Endodermal cell (in vitro differentiated cells): ENCODE results near the gene RAB9A. TPM values are rescaled to one million over a fixed set of nuclear protein-coding genes. Genes with fewer than 3 reads are reported as not detected.

Experiments
- DNase-seq: peaks from one replicate; pipeline ENCODE4 v3.0.0-alpha.2; 2017
- H3K27ac ChIP-seq: 2 replicates; pipeline ENCODE4 v1.5.1; 2013; ENCODE audit warnings: mild to moderate bottlenecking, low read depth, low read length, moderate library complexity
- H3K27me3 ChIP-seq: 2 replicates; pipeline ENCODE4 v1.6.1; 2013; ENCODE audit warnings: mild to moderate bottlenecking, low read length, moderate library complexity; ENCODE audit not compliant: insufficient read depth, control insufficient read depth, poor library complexity, severe bottlenecking
- H3K36me3 ChIP-seq: 2 replicates; pipeline ENCODE4 v1.7.0; 2013; ENCODE audit warnings: mild to moderate bottlenecking, low read length, moderate library complexity; ENCODE audit not compliant: control insufficient read depth, insufficient read depth
- H3K4me1 ChIP-seq: one replicate; pipeline ENCODE4 v1.7.0; 2013; ENCODE audit warnings: low read length; ENCODE audit not compliant: control insufficient read depth, insufficient read depth
- H3K4me3 ChIP-seq: 2 replicates; pipeline ENCODE4 v1.5.1; 2013; ENCODE audit warnings: mild to moderate bottlenecking, low read length, moderate library complexity
- H3K9ac ChIP-seq: 2 replicates; pipeline ENCODE4 v1.6.1; 2013; ENCODE audit warnings: mild to moderate bottlenecking, low read length, moderate library complexity; ENCODE audit not compliant: poor library complexity, severe bottlenecking; ENCODE audit errors: extremely low read depth
- H3K9me3 ChIP-seq: 2 replicates; pipeline ENCODE4 v1.6.1; 2013; ENCODE audit warnings: mild to moderate bottlenecking, low read length, moderate library complexity; ENCODE audit not compliant: control insufficient read depth
- H3K27ac Mint-ChIP-seq: 2 replicates; pipeline ENCODE4 v1.8.0; 2020; ENCODE audit warnings: mixed read lengths
- H3K27me3 Mint-ChIP-seq: 2 replicates; pipeline ENCODE4 v1.8.0; 2021; ENCODE audit warnings: mild to moderate bottlenecking, mixed read lengths; ENCODE audit not compliant: insufficient read depth
- H3K36me3 Mint-ChIP-seq: 2 replicates; pipeline ENCODE4 v1.8.0; 2020; ENCODE audit warnings: low read depth, mixed read lengths
- H3K4me1 Mint-ChIP-seq: 2 replicates; pipeline ENCODE4 v1.8.0; 2020; ENCODE audit warnings: mixed read lengths
- H3K4me3 Mint-ChIP-seq: 2 replicates; pipeline ENCODE4 v1.8.0; 2020; ENCODE audit warnings: mild to moderate bottlenecking, moderate library complexity, mixed read lengths
- H3K9me3 Mint-ChIP-seq: 2 replicates; pipeline ENCODE4 v1.8.0; 2020; ENCODE audit warnings: mild to moderate bottlenecking, mixed read lengths
- WGBS, 2 experiments: methylation state at CpG; one replicate each; pipeline versions ENCODE4 v1.1.5 to v1.1.7; 2013; ENCODE audit warnings: missing lambda C conversion rate in 2 of 2, mixed read lengths in 1 of 2; ENCODE audit not compliant: insufficient coverage in 1 of 2, insufficient read length in 1 of 2; 5-methylcytosine and 5-hydroxymethylcytosine counted together
- total RNA-seq, 2 donors: library from RNA; stranded (reverse); fragmentation: NEBNext Ultra II Directional in 1 of 2; extraction: Animal tissue kit (Norgen Biotek cat#: 25700) in 1 of 2; gene quantifications; 2 replicates in 1 of 2; 3 replicates in 1 of 2; pipeline ENCODE4 v1.2.1, GENCODE V29; 2021
- TF ChIP-seq, protein P1 (sequence below): fragments of 200-600 bp; sonication (generic); conservative IDR thresholded peaks from 2 replicates; pipeline ENCODE4 v1.5.0; 2021; ENCODE audit warnings: antibody characterized with exemption, mild to moderate bottlenecking

RAB9A gene
- total RNA-seq, 2 donors from 2014 or later: 22.3 to 28.0 TPM

DNA sequence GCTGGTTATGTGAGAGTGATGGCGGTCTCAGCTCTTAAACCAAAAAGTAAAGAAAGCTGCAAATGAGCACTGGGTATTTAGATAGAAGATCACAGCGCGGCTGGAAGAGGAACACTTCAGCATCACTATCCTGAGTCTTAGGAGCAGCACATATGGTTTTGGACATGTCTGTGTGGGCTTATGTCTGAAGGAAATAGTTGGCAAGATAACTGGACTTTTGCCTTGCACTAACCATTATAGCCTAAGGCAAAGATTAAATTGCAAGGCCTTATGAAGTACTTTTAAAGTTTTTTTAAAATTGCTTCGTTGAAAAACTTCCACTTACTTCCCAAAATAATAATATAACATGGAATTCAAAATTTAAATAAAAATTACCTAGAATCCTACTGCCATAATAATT is 4.6 kb upstream of the RAB9A start:
- Histone ChIP-seq H3K27me3 (peaks cover 17% of the 10 kb centered on the region), H3K27ac (no peak overlapping the region), H3K4me3 (no peak overlapping the region), H3K9me3 (no peaks in the 10 kb centered on the region), H3K36me3 (no peaks in the 10 kb centered on the region), H3K4me1 (no peaks in the 10 kb centered on the region), H3K9ac (no peak overlapping the region)
- Mint-ChIP-seq H3K4me1 (no peaks in the 10 kb centered on the region), H3K36me3 (no peaks in the 10 kb centered on the region), H3K27ac (no peak overlapping the region), H3K4me3 (no peak overlapping the region), H3K9me3 (peaks cover 49% of the 10 kb centered on the region), H3K27me3 (peaks cover 18% of the 10 kb centered on the region)
- TF ChIP-seq, protein P1, sequence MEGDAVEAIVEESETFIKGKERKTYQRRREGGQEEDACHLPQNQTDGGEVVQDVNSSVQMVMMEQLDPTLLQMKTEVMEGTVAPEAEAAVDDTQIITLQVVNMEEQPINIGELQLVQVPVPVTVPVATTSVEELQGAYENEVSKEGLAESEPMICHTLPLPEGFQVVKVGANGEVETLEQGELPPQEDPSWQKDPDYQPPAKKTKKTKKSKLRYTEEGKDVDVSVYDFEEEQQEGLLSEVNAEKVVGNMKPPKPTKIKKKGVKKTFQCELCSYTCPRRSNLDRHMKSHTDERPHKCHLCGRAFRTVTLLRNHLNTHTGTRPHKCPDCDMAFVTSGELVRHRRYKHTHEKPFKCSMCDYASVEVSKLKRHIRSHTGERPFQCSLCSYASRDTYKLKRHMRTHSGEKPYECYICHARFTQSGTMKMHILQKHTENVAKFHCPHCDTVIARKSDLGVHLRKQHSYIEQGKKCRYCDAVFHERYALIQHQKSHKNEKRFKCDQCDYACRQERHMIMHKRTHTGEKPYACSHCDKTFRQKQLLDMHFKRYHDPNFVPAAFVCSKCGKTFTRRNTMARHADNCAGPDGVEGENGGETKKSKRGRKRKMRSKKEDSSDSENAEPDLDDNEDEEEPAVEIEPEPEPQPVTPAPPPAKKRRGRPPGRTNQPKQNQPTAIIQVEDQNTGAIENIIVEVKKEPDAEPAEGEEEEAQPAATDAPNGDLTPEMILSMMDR: no peak
- WGBS, 2 experiments: 97 to 100% methylated on average over 1 to 4 of the region's 4 CpGs
- no peak for DNase-seq

DNA sequence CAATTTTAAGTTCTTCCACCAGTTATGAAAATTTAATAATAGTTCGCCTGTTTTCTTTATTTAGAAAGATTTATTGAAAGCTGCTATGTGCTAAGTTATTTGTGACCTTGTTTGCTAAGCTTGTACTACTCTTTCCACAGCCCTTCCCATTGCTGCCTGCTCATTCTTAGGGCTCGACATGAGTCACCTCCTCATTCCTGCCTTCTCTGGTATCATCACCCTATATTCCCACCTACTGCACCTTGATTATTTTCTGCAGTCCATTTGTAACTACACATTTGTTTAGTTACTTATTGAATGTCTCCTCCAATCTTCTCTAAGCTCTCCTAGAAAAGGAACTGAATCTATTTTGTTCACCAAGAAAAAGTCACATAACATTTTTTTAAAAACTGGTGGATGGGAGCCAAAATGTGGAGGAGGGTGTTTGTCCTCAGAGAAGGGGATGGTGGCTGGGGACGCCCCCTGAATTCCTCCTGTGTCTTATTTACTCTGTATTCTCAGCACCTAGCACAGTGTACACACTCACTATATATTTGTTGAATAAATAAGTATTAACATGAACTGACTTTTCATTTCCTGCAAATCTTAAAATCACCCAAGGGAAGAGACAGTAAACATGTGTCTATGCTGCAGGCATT is 3.7 kb upstream of the RAB9A start:
- no peak overlapping the region for H3K27ac ChIP-seq
- peaks cover 17% of the 10 kb centered on the region for H3K27me3 ChIP-seq
- no peaks in the 10 kb centered on the region for H3K9me3 ChIP-seq
- peaks cover 47% of the 10 kb centered on the region for H3K9me3 Mint-ChIP-seq
- H3K36me3 ChIP-seq: no peaks in the 10 kb centered on the region
- H3K4me3 Mint-ChIP-seq: no peak overlapping the region
- TF ChIP-seq, protein P1: no peak
- WGBS, 2 experiments: 75 to 76% methylated on average over 1 of the region's 3 CpGs
- H3K4me3 ChIP-seq: no peak overlapping the region
- H3K27ac Mint-ChIP-seq: no peak overlapping the region
- H3K27me3 Mint-ChIP-seq: peaks cover 18% of the 10 kb centered on the region
- no peaks in the 10 kb centered on the region for H3K4me1 ChIP-seq
- no peak overlapping the region for H3K9ac ChIP-seq
- no peak for DNase-seq
- no peaks in the 10 kb centered on the region for H3K36me3 Mint-ChIP-seq
- peaks cover under 1% of the 10 kb centered on the region for H3K4me1 Mint-ChIP-seq

DNA sequence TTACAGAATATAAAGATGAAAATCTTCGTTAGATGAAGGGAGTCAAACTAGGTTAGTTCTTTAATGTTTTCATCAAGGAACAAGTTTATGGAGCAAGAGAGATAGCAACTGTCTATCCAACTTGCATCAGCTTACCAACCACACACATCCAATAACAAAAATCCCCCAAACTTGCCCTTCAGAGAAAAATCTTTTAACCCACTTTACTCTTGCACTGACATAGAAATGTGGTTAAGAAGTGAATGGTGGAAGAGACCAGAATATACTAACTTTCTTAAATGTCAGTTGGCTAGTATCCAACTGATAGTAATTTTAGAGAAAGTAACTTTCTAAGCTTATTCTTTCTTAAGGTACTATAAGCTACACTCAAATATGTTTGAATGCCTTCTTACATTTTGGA is 1.7 kb upstream of the RAB9A start:
- peaks cover 18% of the 10 kb centered on the region for H3K27me3 Mint-ChIP-seq
- H3K27ac Mint-ChIP-seq: no peak overlapping the region

More for the DNA sequence above, 1.7 kb upstream of the RAB9A start:
- no peaks in the 10 kb centered on the region for H3K36me3 ChIP-seq
- H3K27me3 ChIP-seq: peaks cover 17% of the 10 kb centered on the region
- Mint-ChIP-seq H3K36me3 (no peaks in the 10 kb centered on the region), H3K9me3 (peaks cover 41% of the 10 kb centered on the region), H3K4me1 (peaks cover 7% of the 10 kb centered on the region), H3K4me3 (no peak overlapping the region)
- TF ChIP-seq, protein P1: no peak
- WGBS, 2 experiments: 80% methylated on average over 1 of the region's 1 CpG; no CpG with 5 or more reads in 1 of the 2 experiments
- no peaks in the 10 kb centered on the region for H3K4me1 ChIP-seq
- DNase-seq: no peak
- H3K9ac ChIP-seq: no peak overlapping the region
- no peaks in the 10 kb centered on the region for H3K9me3 ChIP-seq
- H3K4me3 ChIP-seq: no peak overlapping the region
- H3K27ac ChIP-seq: no peak overlapping the region
